Choroid plexus epithelial cell (primary cell): ENCODE measurements around the gene FMR1NB.

Experiments
- DNase-seq: peaks from one replicate; pipeline ENCODE4 v3.0.0-alpha.2; 2010; ENCODE audit warnings: low read depth
- H3K4me3 ChIP-seq: 2 replicates; pipeline ENCODE4 v1.5.1; 2011; ENCODE audit warnings: low read depth, mild to moderate bottlenecking, control low read depth, low read length, moderate library complexity
- CTCF ChIP-seq: conservative IDR thresholded peaks from 2 replicates; pipeline ENCODE4 v1.5.1; 2011; ENCODE audit warnings: low read depth, mild to moderate bottlenecking, control low read depth, inconsistent platforms, low read length, moderate library complexity

FMR1NB gene

GRCh38 chrX:148035380-148035779 lies 54.2 kb downstream of the FMR1NB start:
- H3K4me3 ChIP-seq: no peak overlapping the region
- DNase-seq: no peak
- TF ChIP-seq CTCF: no peak

- no peak overlapping the region for H3K4me3 ChIP-seq
- DNase-seq: no peak
- TF ChIP-seq CTCF: no peak
These were observed 55.9 kb downstream of the FMR1NB start for GRCh38 chrX:148037020-148037419.

- H3K4me3 ChIP-seq: no peak overlapping the region
- no peak for TF ChIP-seq CTCF
- no peak for DNase-seq
These were observed 62.2 kb downstream of the FMR1NB start for GRCh38 chrX:148043271-148043855.

GRCh38 chrX:148047200-148047599 lies 66.1 kb downstream of the FMR1NB start:
- no peak overlapping the region for H3K4me3 ChIP-seq
- TF ChIP-seq CTCF: no peak
- DNase-seq: no peak

GRCh38 chrX:148049441-148049840 lies 68.3 kb downstream of the FMR1NB start:
- H3K4me3 ChIP-seq: no peak overlapping the region
- DNase-seq: peak; percentile 54
- peak; percentile 55 for TF ChIP-seq CTCF

GRCh38 chrX:148051973-148052372 lies 70.8 kb downstream of the FMR1NB start:
- no peak for DNase-seq
- TF ChIP-seq CTCF: no peak
- H3K4me3 ChIP-seq: no peak overlapping the region

GRCh38 chrX:148067285-148067684 lies 86.1 kb downstream of the FMR1NB start:
- no peak for TF ChIP-seq CTCF
- no peak overlapping the region for H3K4me3 ChIP-seq
- no peak for DNase-seq
